Activated CD4-positive, alpha-beta T cell treated with anti-CD3 and anti-CD28 coated beads, Interleukin-2, amount 50 U/mL, for 4 hours (primary cell): ENCODE measurements around the gene GATA1.

Source experiments
- DNase-seq, 2 experiments: peaks; one replicate each; pipeline ENCODE4 v3.0.0-alpha.2; 2020

GATA1 gene

GRCh38 chrX:48786341-48786800 is at the start of gene GATA1:
GATA1 (plus strand) TSS chrX:48786590; CDS start chrX:48791110, 4,520 bp downstream.
- DNase-seq = no peak

- no peak for DNase-seq
Measured at GRCh38 chrX:48736878-48737212, 49.5 kb upstream of the GATA1 start.

- DNase-seq = peak; percentile 81 to 85
Measured at GRCh38 chrX:48737213-48737938, 49.0 kb upstream of the GATA1 start.

GRCh38 chrX:48737940-48738339 is 48.5 kb upstream of the GATA1 start:
- DNase-seq = no peak

GRCh38 chrX:48741834-48742233 is 44.6 kb upstream of the GATA1 start:
- DNase-seq = no peak

GRCh38 chrX:48745222-48745621 is 41.2 kb upstream of the GATA1 start:
- no peak for DNase-seq

GRCh38 chrX:48747415-48748016 is 38.9 kb upstream of the GATA1 start:
- DNase-seq = no peak

- DNase-seq = no peak
Measured at GRCh38 chrX:48749182-48749581, 37.2 kb upstream of the GATA1 start.

- DNase-seq = no peak
Measured at GRCh38 chrX:48751343-48751742, 35.0 kb upstream of the GATA1 start.

- no peak for DNase-seq
Measured at GRCh38 chrX:48752498-48752897, 33.9 kb upstream of the GATA1 start.

GRCh38 chrX:48753708-48754228 is 32.6 kb upstream of the GATA1 start:
- DNase-seq = no peak

- no peak for DNase-seq
Measured at GRCh38 chrX:48754238-48754637, 32.2 kb upstream of the GATA1 start.

- no peak for DNase-seq
Measured at GRCh38 chrX:48761674-48762471, 24.5 kb upstream of the GATA1 start, which contains the start of gene GLOD5. GLOD5 (plus strand) TSS chrX:48761747; CDS start chrX:48761791, 44 bp downstream.

- DNase-seq = no peak
Measured at GRCh38 chrX:48769230-48769629, 17.2 kb upstream of the GATA1 start.

GRCh38 chrX:48770296-48770695 is 16.1 kb upstream of the GATA1 start:
- DNase-seq = no peak

GRCh38 chrX:48772602-48773001 is 13.8 kb upstream of the GATA1 start:
- no peak for DNase-seq

GRCh38 chrX:48776818-48777439 is 9.5 kb upstream of the GATA1 start:
- no peak for DNase-seq

- no peak for DNase-seq
Measured at GRCh38 chrX:48779399-48779798, 7.0 kb upstream of the GATA1 start.

GRCh38 chrX:48781705-48782104 is 4.7 kb upstream of the GATA1 start:
- no peak for DNase-seq

GRCh38 chrX:48782216-48782615 is 4.2 kb upstream of the GATA1 start:
- DNase-seq = no peak

- no peak for DNase-seq
Measured at GRCh38 chrX:48782795-48783194, 3.6 kb upstream of the GATA1 start.

GRCh38 chrX:48784726-48785125 is 1.7 kb upstream of the GATA1 start:
- DNase-seq = no peak

- no peak for DNase-seq
Measured at GRCh38 chrX:48785186-48785539, 1.2 kb upstream of the GATA1 start.
